ENCODE data around the gene PCDHGA1. TPM values are rescaled to one million over a fixed set of nuclear protein-coding genes. Genes with fewer than 3 reads are reported as not detected.
"Not testable (repeated sequence)": the region's sequence is repeated elsewhere in the genome, so short reads cannot be mapped to it uniquely, and the experiment has no call there.

Gene PCDHGA1
- total and polyA plus RNA-seq, 10 donors: 0.04 to 0.52 (median 0.25) TPM; not detected in 1

DNA sequence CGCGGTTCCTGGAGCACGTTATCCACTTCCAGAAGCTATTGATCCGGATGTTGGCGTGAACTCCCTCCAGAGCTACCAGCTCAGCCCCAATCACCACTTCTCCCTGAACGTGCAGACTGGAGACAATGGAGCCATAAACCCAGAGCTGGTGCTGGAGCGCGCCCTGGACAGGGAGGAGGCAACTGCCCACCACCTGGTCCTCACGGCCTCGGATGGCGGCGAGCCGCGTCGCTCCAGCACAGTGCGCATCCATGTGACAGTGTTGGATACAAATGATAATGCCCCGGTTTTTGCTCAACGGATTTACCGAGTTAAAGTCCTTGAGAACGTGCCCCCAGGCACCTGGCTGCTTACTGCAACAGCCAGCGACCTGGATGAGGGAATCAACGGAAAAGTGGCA is 73.1 kb downstream of the PCDHGA1 start:
- TF ChIP-seq POLR2A (IDR thresholded peaks at IDR 0.05) (no peak), POLR2AphosphoS5 (IDR thresholded peaks at IDR 0.05) (no peak)
- TF ChIP-seq, protein P1, sequence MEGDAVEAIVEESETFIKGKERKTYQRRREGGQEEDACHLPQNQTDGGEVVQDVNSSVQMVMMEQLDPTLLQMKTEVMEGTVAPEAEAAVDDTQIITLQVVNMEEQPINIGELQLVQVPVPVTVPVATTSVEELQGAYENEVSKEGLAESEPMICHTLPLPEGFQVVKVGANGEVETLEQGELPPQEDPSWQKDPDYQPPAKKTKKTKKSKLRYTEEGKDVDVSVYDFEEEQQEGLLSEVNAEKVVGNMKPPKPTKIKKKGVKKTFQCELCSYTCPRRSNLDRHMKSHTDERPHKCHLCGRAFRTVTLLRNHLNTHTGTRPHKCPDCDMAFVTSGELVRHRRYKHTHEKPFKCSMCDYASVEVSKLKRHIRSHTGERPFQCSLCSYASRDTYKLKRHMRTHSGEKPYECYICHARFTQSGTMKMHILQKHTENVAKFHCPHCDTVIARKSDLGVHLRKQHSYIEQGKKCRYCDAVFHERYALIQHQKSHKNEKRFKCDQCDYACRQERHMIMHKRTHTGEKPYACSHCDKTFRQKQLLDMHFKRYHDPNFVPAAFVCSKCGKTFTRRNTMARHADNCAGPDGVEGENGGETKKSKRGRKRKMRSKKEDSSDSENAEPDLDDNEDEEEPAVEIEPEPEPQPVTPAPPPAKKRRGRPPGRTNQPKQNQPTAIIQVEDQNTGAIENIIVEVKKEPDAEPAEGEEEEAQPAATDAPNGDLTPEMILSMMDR (IDR thresholded peaks at IDR 0.05 in 8 of 11, conservative IDR thresholded peaks at IDR 0.05 in 3 of 11): no peak
- Histone ChIP-seq H3K9me3 (peaks cover 7 to 100% (median 92%) of the 10 kb centered on the region in 8 donors), H3K4me3 (peak overlapping the region in 1 of 8 donors; percentile 61), H3K36me3 (peaks cover 0 to 7% (median 0%) of the 10 kb centered on the region in 6 donors), H3K27ac (no peak overlapping the region), H3K4me1 (no peaks in the 10 kb centered on the region), H3K27me3 (replicated peaks in 1 of 7) (peaks cover 0 to 97% (median 25%) of the 10 kb centered on the region in 7 donors)
- WGBS, 5 donors: 28 to 41% (median 34%) methylated on average over 20 to 22 of the region's 22 CpGs
- intact Hi-C loops (cut with DNase I; ENCODE audit: low total_unique reads): no loop called here
- DNase-seq: no peak

DNA sequence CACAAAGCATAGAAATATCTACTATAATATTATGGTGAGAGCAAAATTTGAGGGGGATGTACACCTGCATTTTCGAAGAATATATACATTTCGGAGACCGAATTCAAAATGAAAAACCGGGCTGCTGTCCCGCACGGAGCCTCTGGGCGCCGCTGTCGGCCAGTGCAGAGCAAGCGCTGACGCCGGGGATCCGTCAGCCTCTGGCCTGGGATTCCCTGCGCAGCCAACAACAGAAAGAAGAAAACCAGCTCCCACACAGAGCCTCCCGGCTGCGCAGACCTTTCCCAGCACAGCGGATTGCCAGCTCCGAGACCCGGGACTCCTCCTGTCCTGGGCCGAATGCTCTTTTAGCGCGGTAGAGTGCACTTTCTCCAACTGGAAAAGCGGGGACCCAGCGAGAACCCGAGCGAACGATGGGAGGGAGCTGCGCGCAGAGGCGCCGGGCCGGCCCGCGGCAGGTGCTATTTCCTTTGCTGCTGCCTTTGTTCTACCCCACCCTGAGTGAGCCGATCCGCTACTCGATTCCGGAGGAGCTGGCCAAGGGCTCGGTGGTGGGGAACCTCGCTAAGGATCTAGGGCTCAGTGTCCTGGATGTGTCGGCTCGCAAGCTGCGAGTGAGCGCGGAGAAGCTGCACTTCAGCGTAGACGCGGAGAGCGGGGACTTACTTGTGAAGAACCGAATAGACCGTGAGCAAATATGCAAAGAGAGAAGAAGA is 77.6 kb downstream of the PCDHGA1 start, which contains the start of gene PCDHGB6:
Gene PCDHGB6 (plus strand): TSS at position 232 of the 716 bp plus-strand sequence. CDS start 182 bp downstream, at position 414.
- intact Hi-C loops (cut with DNase I; ENCODE audit: low total_unique reads): not testable (repeated sequence)

DNA sequence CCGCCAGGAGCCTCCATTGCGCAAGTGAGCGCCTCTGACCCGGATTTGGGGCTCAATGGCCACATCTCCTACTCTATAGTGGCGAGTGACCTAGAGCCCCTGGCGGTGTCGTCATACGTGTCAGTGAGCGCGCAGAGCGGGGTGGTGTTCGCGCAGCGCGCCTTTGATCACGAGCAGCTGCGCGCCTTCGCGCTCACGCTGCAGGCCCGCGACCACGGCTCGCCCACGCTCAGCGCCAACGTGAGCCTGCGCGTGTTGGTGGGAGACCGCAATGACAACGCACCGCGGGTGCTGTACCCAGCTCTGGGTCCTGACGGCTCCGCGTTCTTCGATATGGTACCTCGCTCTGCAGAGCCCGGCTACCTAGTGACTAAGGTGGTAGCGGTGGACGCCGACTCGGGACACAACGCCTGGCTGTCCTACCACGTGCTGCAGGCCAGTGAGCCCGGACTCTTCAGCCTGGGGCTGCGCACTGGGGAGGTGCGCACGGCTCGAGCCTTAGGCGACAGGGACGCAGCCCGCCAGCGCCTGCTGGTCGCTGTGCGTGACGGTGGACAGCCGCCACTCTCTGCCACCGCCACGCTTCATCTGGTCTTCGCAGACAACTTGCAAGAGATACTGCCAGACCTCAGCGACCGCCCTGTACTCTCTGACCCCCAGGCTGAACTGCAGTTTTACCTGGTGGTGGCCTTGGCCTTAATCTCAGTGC is 79.4 kb downstream of the PCDHGA1 start:
- intact Hi-C loops (cut with DNase I; ENCODE audit: low total_unique reads): no loop called here
- DNase-seq: no peak
- H3K9me3 ChIP-seq: peaks cover 4 to 99% (median 93%) of the 10 kb centered on the region in 8 donors
- H3K27ac ChIP-seq: no peak overlapping the region
- peaks cover 0 to 99% (median 38%) of the 10 kb centered on the region in 7 donors for H3K27me3 ChIP-seq (replicated peaks in 1 of 7)
- peak overlapping the region in 1 of 8 donors; percentile 27 for H3K4me3 ChIP-seq
- peaks cover 0 to 15% (median 2%) of the 10 kb centered on the region in 6 donors for H3K4me1 ChIP-seq
- no peak for TF ChIP-seq POLR2AphosphoS5 (IDR thresholded peaks at IDR 0.05)
- TF ChIP-seq POLR2A (IDR thresholded peaks at IDR 0.05): no peak
- TF ChIP-seq, protein P1 (IDR thresholded peaks at IDR 0.05 in 8 of 11, conservative IDR thresholded peaks at IDR 0.05 in 3 of 11): no peak
- WGBS, 5 donors: 26 to 45% (median 35%) methylated on average over 17 to 64 of the region's 64 CpGs
- peaks cover 0 to 6% (median 0%) of the 10 kb centered on the region in 6 donors for H3K36me3 ChIP-seq

More for the DNA sequence above, 77.6 kb downstream of the PCDHGA1 start, which contains the start of gene PCDHGB6:
- TF ChIP-seq, protein P1 (IDR thresholded peaks at IDR 0.05 in 8 of 11, conservative IDR thresholded peaks at IDR 0.05 in 3 of 11): peak in 9 of 11 experiments; percentile 6 to 49 (median 42)
- not testable (repeated sequence) for H3K36me3 ChIP-seq, H3K27ac ChIP-seq, H3K4me1 ChIP-seq
- Histone ChIP-seq H3K4me3 (peak within 1 kb of the TSS in 5 of 8 donors; percentile 16 to 61 (median 19)), H3K27me3 (replicated peaks in 1 of 7) (peaks cover 0 to 99% (median 31%) of the 10 kb centered on the region in 7 donors), H3K9me3 (peaks cover 4 to 99% (median 93%) of the 10 kb centered on the region in 8 donors)
- 11 to 20% (median 16%) methylated on average over 35 to 51 of the region's 51 CpGs for WGBS, 5 donors
- peak; percentile 84 for DNase-seq

Measured in spleen (tissue), 11 donors.